H9 (cell line): Measurements from ENCODE around the gene SARS1. TPM values are rescaled to one million over a fixed set of nuclear protein-coding genes. Genes with fewer than 3 reads are reported as not detected.

Experiments used
- DNase-seq: peaks from one replicate; pipeline ENCODE4 v3.0.0-alpha.2; 2017
- H2AFZ ChIP-seq: one replicate; pipeline ENCODE4 v1.6.1; 2013; ENCODE audit warnings: mild to moderate bottlenecking, low read length, control low read depth, moderate library complexity
- H2AK5ac ChIP-seq: 2 replicates; pipeline ENCODE4 v1.6.1; 2013; ENCODE audit warnings: low read length, control low read depth, mixed read lengths; ENCODE audit not compliant: insufficient read length
- H2BK120ac ChIP-seq: one replicate; pipeline ENCODE4 v1.6.1; 2013; ENCODE audit warnings: low read depth, mild to moderate bottlenecking, low read length, control low read depth, inconsistent platforms; ENCODE audit not compliant: poor library complexity, severe bottlenecking
- H2BK12ac ChIP-seq: 2 replicates; pipeline ENCODE4 v1.6.1; 2013; ENCODE audit warnings: low read length, control low read depth, mixed read lengths, low read depth; ENCODE audit not compliant: insufficient read length
- H2BK15ac ChIP-seq: 2 replicates; pipeline ENCODE4 v1.6.1; 2013; ENCODE audit warnings: low read depth, low read length, control low read depth
- H2BK20ac ChIP-seq: one replicate; pipeline ENCODE4 v1.6.1; 2013; ENCODE audit warnings: low read depth, mild to moderate bottlenecking, low read length, control low read depth, inconsistent platforms; ENCODE audit not compliant: poor library complexity, severe bottlenecking
- H2BK5ac ChIP-seq: 2 replicates; pipeline ENCODE4 v1.6.1; 2013; ENCODE audit warnings: low read length, control low read depth, mixed read lengths; ENCODE audit not compliant: insufficient read length
- H3K14ac ChIP-seq: 2 replicates; pipeline ENCODE4 v1.6.1; 2013; ENCODE audit warnings: low read length, control low read depth; ENCODE audit not compliant: insufficient read depth
- H3K18ac ChIP-seq: 2 replicates; pipeline ENCODE4 v1.6.1; 2013; ENCODE audit warnings: low read depth, mild to moderate bottlenecking, mixed read lengths, low read length, control low read depth; ENCODE audit not compliant: insufficient read length
- H3K23ac ChIP-seq: 2 replicates; pipeline ENCODE4 v1.6.1; 2013; ENCODE audit warnings: low read length, control low read depth, mixed read lengths, low read depth; ENCODE audit not compliant: insufficient read length
- H3K23me2 ChIP-seq: 2 replicates; pipeline ENCODE4 v1.6.1; 2013; ENCODE audit warnings: low read depth, mild to moderate bottlenecking, mixed read lengths, low read length, control low read depth; ENCODE audit not compliant: insufficient read length, poor library complexity, severe bottlenecking
- H3K27ac ChIP-seq: 2 replicates; pipeline ENCODE4 v1.5.1; 2013; ENCODE audit warnings: low read length, control low read depth, mixed read lengths, low read depth; ENCODE audit not compliant: insufficient read length
- H3K27me3 ChIP-seq: 2 replicates; pipeline ENCODE4 v1.6.1; 2013; ENCODE audit warnings: low read length, control low read depth, inconsistent platforms; ENCODE audit not compliant: insufficient read depth
- H3K4ac ChIP-seq: 2 replicates; pipeline ENCODE4 v1.6.1; 2013; ENCODE audit warnings: low read depth, mild to moderate bottlenecking, control low read depth, inconsistent platforms, low read length, moderate library complexity
- H3K4me1 ChIP-seq: 2 replicates; pipeline ENCODE4 v1.6.1; 2013; ENCODE audit warnings: low read length, control low read depth, inconsistent platforms; ENCODE audit not compliant: insufficient read depth
- H3K4me2 ChIP-seq: 2 replicates; pipeline ENCODE4 v1.6.1; 2013; ENCODE audit warnings: low read length, control low read depth, mixed read lengths; ENCODE audit not compliant: insufficient read length, insufficient read depth
- H3K56ac ChIP-seq: 2 replicates; pipeline ENCODE4 v1.6.1; 2013; ENCODE audit warnings: low read depth, mild to moderate bottlenecking, mixed read lengths, low read length, control low read depth; ENCODE audit not compliant: insufficient read length
- H3K79me1 ChIP-seq: 2 replicates; pipeline ENCODE4 v1.6.1; 2013; ENCODE audit warnings: low read depth, mild to moderate bottlenecking, moderate library complexity, low read length, control low read depth, inconsistent platforms; ENCODE audit not compliant: insufficient read depth, poor library complexity, severe bottlenecking
- H3K79me2 ChIP-seq: 2 replicates; pipeline ENCODE4 v1.6.1; 2013; ENCODE audit warnings: low read length, control low read depth, inconsistent platforms; ENCODE audit not compliant: insufficient read depth
- H3K9ac ChIP-seq: 2 replicates; pipeline ENCODE4 v1.6.1; 2013; ENCODE audit warnings: low read length, control low read depth, mixed read lengths; ENCODE audit not compliant: insufficient read length; ENCODE audit errors: extremely low read depth
- H3K9me3 ChIP-seq: one replicate; pipeline ENCODE4 v1.6.1; 2013; ENCODE audit warnings: low read depth, low read length, inconsistent platforms; ENCODE audit not compliant: control insufficient read depth
- H3T11ph ChIP-seq: one replicate; pipeline ENCODE4 v1.6.1; 2013; ENCODE audit warnings: mild to moderate bottlenecking, low read length, control low read depth, inconsistent platforms
- H4K20me1 ChIP-seq: one replicate; pipeline ENCODE4 v1.6.1; 2013; ENCODE audit not compliant: control insufficient read depth, insufficient read length, insufficient read depth
- H4K5ac ChIP-seq: 2 replicates; pipeline ENCODE4 v1.6.1; 2013; ENCODE audit warnings: low read depth, mild to moderate bottlenecking, mixed read lengths, low read length, control low read depth; ENCODE audit not compliant: insufficient read length
- H4K8ac ChIP-seq: replicated peaks from 2 replicates; pipeline ENCODE4 v1.6.1; 2013; ENCODE audit warnings: low read length, control low read depth, mixed read lengths, low read depth; ENCODE audit not compliant: insufficient read length
- H4K91ac ChIP-seq: 2 replicates; pipeline ENCODE4 v1.6.1; 2013; ENCODE audit warnings: low read depth, mild to moderate bottlenecking, moderate library complexity, mixed read lengths, low read length, control low read depth; ENCODE audit not compliant: insufficient read length
- H3K27ac Mint-ChIP-seq, 3 experiments: 2 replicates in 2 of 3; 3 replicates in 1 of 3; pipeline ENCODE4 v1.8.0; 2020 to 2021; ENCODE audit warnings: mixed read lengths in 3 of 3, mild to moderate bottlenecking in 1 of 3, moderate library complexity in 1 of 3
- H3K27me3 Mint-ChIP-seq: 2 replicates; pipeline ENCODE4 v1.8.0; 2021; ENCODE audit warnings: low read depth, mild to moderate bottlenecking, moderate library complexity, mixed read lengths
- H3K36me3 Mint-ChIP-seq, 3 experiments: 2 replicates in 2 of 3; 3 replicates in 1 of 3; pipeline ENCODE4 v1.8.0; 2020 to 2021; ENCODE audit warnings: low read depth in 3 of 3, mixed read lengths in 3 of 3; ENCODE audit not compliant: insufficient read depth in 1 of 3
- H3K4me1 Mint-ChIP-seq, 2 experiments: 2 replicates each; pipeline ENCODE4 v1.8.0; 2020; ENCODE audit warnings: mixed read lengths in 2 of 2
- H3K4me3 Mint-ChIP-seq, 2 experiments: 2 replicates in 1 of 2; 3 replicates in 1 of 2; pipeline ENCODE4 v1.8.0; 2020 to 2021; ENCODE audit warnings: mild to moderate bottlenecking in 2 of 2, mixed read lengths in 2 of 2, moderate library complexity in 1 of 2
- H3K9me3 Mint-ChIP-seq, 2 experiments: 2 replicates in 1 of 2; 3 replicates in 1 of 2; pipeline ENCODE4 v1.8.0; 2020; ENCODE audit warnings: mild to moderate bottlenecking in 2 of 2, mixed read lengths in 2 of 2, moderate library complexity in 1 of 2
- CTCF ChIP-seq: fragments of 200-600 bp; sonication (generic); conservative IDR thresholded peaks from 3 replicates; pipeline ENCODE4 v1.8.0; 2021; ENCODE audit warnings: antibody characterized with exemption, mild to moderate bottlenecking
- WGBS: extraction: QIAGEN DNeasy Blood & Tissue Kit; methylation state at CpG from one replicate; pipeline ENCODE4 v1.1.7; 2013; ENCODE audit warnings: missing lambda C conversion rate, low lambda C conversion rate, mixed read lengths; ENCODE audit not compliant: insufficient read length; ENCODE audit errors: extremely low coverage; 5-methylcytosine and 5-hydroxymethylcytosine counted together
- total RNA-seq: library from RNA; stranded (reverse); gene quantifications from 2 replicates; pipeline ENCODE4 v1.2.1, GENCODE V29; 2021

The SARS1 gene
- total RNA-seq, 1 experiment from 2014 or later = 139 TPM

GRCh38 chr1:109248797-109249629 lies 35.3 kb downstream of the SARS1 start, which contains the start of gene CELSR2:
CELSR2 (plus strand) TSS chr1:109249539; CDS start chr1:109250080, 541 bp downstream.
- peak within 1 kb of the TSS; percentile 40 for H3K4me2 ChIP-seq
- no peaks in the 10 kb centered on the region for H3K79me1 ChIP-seq
- no peak within 1 kb of the TSS for H2BK12ac ChIP-seq
- no peak within 1 kb of the TSS for H3K23ac ChIP-seq
- peaks cover 4% of the 10 kb centered on the region; the same call in 1 of the 2 replicates for H3K27me3 ChIP-seq
- H3T11ph ChIP-seq = no peak within 1 kb of the TSS
- Mint-ChIP-seq H3K36me3 (peaks cover 22 to 30% (median 25%) of the 10 kb centered on the region in 3 experiments), H3K4me3 (peak within 1 kb of the TSS; percentile 61 to 76), H3K4me1 (peaks cover 24 to 27% of the 10 kb centered on the region in 2 experiments), H3K9me3 (peaks cover 14 to 21% of the 10 kb centered on the region in 2 experiments), H3K27ac (peak within 1 kb of the TSS in 1 of 3 experiments; percentile 98; a peak in 2 of 7 replicates), H3K27me3 (peaks cover 48% of the 10 kb centered on the region)
- no peak within 1 kb of the TSS for H2AFZ ChIP-seq
- no peaks in the 10 kb centered on the region for H3K23me2 ChIP-seq
- H2BK15ac ChIP-seq = no peak within 1 kb of the TSS
- H2BK5ac ChIP-seq = no peak within 1 kb of the TSS
- no peak within 1 kb of the TSS for H3K27ac ChIP-seq
- peak within 1 kb of the TSS; percentile 39 for H3K18ac ChIP-seq
- peak within 1 kb of the TSS; percentile 31; the same call in 1 of the 2 replicates for H3K14ac ChIP-seq
- DNase-seq = peak; percentile 85
- no peak within 1 kb of the TSS for H4K5ac ChIP-seq
- peak; percentile 18; the same call in 1 of the 3 replicates for TF ChIP-seq CTCF
- H2AK5ac ChIP-seq = no peak within 1 kb of the TSS
- no peaks in the 10 kb centered on the region for H3K4me1 ChIP-seq
- no peaks in the 10 kb centered on the region; the same call in 1 of the 2 replicates for H3K79me2 ChIP-seq
- H3K56ac ChIP-seq = no peak within 1 kb of the TSS
- no peaks in the 10 kb centered on the region for H4K20me1 ChIP-seq
- no peak within 1 kb of the TSS for H3K4ac ChIP-seq
- no peaks in the 10 kb centered on the region for H3K9me3 ChIP-seq
- H4K8ac ChIP-seq = no peak within 1 kb of the TSS
- H3K9ac ChIP-seq = no peak within 1 kb of the TSS
- H2BK120ac ChIP-seq = no peak within 1 kb of the TSS
- no peak within 1 kb of the TSS for H4K91ac ChIP-seq
- no peak within 1 kb of the TSS for H2BK20ac ChIP-seq
- no CpG with 5 or more reads among the region's 49 CpGs for WGBS
